H1 (cell line): Measurements from ENCODE around the gene SIM2. TPM values are rescaled to one million over a fixed set of nuclear protein-coding genes. Genes with fewer than 3 reads are reported as not detected.

Experiments
- polyA plus RNA-seq, 7 experiments: library from polyadenylated mRNA; depleted of rRNA in 3 of 7; stranded (reverse) in 5 of 7; unstranded in 2 of 7; fragments of >200 nt in 5 of 7; fragments of 200-250 nt in 2 of 7; gene quantifications; 1 replicate in 5 of 7; 2 replicates in 1 of 7; 4 replicates in 1 of 7; pipeline versions ENCODE4 v1.2.1 to v1.2.3, GENCODE V29; 2011 to 2013; ENCODE audit warnings: missing spikeins in 2 of 7, mixed read lengths in 2 of 7
- total RNA-seq: library from RNA; stranded (reverse); fragmentation: NEBNext Ultra II Directional; extraction: Animal tissue kit (Norgen Biotek cat#: 25700); gene quantifications from 2 replicates; pipeline ENCODE4 v1.2.1, GENCODE V29; 2021
- TF ChIP-seq, protein P1 (sequence below): fragments of 300-600 bp; sonication (generic); IDR thresholded peaks from 2 replicates; pipeline ENCODE4 v1.7.1; 2012; ENCODE audit warnings: low read length, moderate library complexity, mild to moderate bottlenecking, inconsistent platforms; ENCODE audit not compliant: insufficient replicate concordance

SIM2 gene
- total and polyA plus RNA-seq, 2 of the 8 experiments (the other 6 are each of a cell fraction or from before 2014, with no cell fraction given) = 0.05 to 0.26 TPM

DNA sequence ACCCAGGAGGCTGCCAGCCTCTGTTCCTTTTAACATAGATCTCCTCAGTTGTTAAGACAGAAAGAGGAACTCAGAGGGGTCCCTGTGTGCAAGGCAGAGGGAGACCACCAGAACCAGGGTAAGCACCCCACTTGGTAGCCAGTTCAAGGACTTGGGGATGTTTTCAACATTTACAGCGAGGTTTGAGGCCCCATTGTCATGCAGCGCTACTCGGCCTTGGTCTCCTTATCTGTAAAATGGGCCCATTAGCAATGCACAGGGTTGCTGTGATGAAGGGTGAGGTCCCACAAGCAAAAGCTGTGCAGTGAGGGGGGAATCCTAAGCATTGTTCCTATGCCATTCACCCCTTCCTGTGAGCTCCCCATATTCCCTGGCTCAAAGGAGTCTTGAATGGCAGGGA lies 4.2 kb downstream of the SIM2 start (continued):
- TF ChIP-seq, protein P1, sequence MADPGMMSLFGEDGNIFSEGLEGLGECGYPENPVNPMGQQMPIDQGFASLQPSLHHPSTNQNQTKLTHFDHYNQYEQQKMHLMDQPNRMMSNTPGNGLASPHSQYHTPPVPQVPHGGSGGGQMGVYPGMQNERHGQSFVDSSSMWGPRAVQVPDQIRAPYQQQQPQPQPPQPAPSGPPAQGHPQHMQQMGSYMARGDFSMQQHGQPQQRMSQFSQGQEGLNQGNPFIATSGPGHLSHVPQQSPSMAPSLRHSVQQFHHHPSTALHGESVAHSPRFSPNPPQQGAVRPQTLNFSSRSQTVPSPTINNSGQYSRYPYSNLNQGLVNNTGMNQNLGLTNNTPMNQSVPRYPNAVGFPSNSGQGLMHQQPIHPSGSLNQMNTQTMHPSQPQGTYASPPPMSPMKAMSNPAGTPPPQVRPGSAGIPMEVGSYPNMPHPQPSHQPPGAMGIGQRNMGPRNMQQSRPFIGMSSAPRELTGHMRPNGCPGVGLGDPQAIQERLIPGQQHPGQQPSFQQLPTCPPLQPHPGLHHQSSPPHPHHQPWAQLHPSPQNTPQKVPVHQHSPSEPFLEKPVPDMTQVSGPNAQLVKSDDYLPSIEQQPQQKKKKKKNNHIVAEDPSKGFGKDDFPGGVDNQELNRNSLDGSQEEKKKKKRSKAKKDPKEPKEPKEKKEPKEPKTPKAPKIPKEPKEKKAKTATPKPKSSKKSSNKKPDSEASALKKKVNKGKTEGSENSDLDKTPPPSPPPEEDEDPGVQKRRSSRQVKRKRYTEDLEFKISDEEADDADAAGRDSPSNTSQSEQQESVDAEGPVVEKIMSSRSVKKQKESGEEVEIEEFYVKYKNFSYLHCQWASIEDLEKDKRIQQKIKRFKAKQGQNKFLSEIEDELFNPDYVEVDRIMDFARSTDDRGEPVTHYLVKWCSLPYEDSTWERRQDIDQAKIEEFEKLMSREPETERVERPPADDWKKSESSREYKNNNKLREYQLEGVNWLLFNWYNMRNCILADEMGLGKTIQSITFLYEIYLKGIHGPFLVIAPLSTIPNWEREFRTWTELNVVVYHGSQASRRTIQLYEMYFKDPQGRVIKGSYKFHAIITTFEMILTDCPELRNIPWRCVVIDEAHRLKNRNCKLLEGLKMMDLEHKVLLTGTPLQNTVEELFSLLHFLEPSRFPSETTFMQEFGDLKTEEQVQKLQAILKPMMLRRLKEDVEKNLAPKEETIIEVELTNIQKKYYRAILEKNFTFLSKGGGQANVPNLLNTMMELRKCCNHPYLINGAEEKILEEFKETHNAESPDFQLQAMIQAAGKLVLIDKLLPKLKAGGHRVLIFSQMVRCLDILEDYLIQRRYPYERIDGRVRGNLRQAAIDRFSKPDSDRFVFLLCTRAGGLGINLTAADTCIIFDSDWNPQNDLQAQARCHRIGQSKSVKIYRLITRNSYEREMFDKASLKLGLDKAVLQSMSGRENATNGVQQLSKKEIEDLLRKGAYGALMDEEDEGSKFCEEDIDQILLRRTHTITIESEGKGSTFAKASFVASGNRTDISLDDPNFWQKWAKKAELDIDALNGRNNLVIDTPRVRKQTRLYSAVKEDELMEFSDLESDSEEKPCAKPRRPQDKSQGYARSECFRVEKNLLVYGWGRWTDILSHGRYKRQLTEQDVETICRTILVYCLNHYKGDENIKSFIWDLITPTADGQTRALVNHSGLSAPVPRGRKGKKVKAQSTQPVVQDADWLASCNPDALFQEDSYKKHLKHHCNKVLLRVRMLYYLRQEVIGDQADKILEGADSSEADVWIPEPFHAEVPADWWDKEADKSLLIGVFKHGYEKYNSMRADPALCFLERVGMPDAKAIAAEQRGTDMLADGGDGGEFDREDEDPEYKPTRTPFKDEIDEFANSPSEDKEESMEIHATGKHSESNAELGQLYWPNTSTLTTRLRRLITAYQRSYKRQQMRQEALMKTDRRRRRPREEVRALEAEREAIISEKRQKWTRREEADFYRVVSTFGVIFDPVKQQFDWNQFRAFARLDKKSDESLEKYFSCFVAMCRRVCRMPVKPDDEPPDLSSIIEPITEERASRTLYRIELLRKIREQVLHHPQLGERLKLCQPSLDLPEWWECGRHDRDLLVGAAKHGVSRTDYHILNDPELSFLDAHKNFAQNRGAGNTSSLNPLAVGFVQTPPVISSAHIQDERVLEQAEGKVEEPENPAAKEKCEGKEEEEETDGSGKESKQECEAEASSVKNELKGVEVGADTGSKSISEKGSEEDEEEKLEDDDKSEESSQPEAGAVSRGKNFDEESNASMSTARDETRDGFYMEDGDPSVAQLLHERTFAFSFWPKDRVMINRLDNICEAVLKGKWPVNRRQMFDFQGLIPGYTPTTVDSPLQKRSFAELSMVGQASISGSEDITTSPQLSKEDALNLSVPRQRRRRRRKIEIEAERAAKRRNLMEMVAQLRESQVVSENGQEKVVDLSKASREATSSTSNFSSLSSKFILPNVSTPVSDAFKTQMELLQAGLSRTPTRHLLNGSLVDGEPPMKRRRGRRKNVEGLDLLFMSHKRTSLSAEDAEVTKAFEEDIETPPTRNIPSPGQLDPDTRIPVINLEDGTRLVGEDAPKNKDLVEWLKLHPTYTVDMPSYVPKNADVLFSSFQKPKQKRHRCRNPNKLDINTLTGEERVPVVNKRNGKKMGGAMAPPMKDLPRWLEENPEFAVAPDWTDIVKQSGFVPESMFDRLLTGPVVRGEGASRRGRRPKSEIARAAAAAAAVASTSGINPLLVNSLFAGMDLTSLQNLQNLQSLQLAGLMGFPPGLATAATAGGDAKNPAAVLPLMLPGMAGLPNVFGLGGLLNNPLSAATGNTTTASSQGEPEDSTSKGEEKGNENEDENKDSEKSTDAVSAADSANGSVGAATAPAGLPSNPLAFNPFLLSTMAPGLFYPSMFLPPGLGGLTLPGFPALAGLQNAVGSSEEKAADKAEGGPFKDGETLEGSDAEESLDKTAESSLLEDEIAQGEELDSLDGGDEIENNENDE = no peak
